Cardiac fibroblast (primary cell): ENCODE data around the gene APOLD1.

Experiments used
- DNase-seq, 2 donors: peaks; one replicate each; pipeline versions ENCODE4 v3.0.0 to v3.0.0-alpha.2; 2010; ENCODE audit warnings: low read depth in 2 of 2
- H3K4me3 ChIP-seq, 2 donors: replicated peaks in 1 of 2; 1 replicate in 1 of 2; 2 replicates in 1 of 2; pipeline ENCODE4 v1.5.1; 2011; ENCODE audit warnings: low read depth in 2 of 2, low read length in 2 of 2, mild to moderate bottlenecking in 2 of 2, moderate library complexity in 1 of 2
- CTCF ChIP-seq: IDR thresholded peaks from one replicate; pipeline ENCODE4 v1.5.1; 2011; ENCODE audit warnings: low read depth, mild to moderate bottlenecking, low read length, inconsistent platforms

The APOLD1 gene

GRCh38 chr12:12792421-12792820 is 7.0 kb downstream of the APOLD1 start:
- no peak for TF ChIP-seq CTCF
- no peak for DNase-seq
- no peak overlapping the region for H3K4me3 ChIP-seq

GRCh38 chr12:12794686-12795085 is 9.2 kb downstream of the APOLD1 start:
- no peak overlapping the region for H3K4me3 ChIP-seq
- DNase-seq, result no peak
- TF ChIP-seq CTCF, result no peak

DNA sequence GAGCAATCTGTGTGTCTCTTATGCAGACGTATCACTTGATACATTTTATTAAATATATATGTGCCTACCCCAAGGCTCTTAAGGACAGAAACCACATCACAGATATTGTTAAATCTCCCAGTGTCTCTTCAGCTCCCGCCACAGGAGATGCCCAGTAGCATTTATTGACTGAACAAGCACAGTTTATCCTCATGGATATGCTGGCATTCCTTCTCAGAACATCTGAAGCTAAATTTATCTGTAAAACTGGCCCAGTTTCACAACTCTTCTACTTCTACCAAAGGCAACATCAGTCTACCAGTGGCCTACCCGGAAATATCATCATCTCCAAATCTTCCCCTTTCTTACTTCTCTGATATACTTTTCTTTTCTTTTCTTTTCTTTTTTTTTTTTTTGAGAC is 10.7 kb downstream of the APOLD1 start:
- no peak for TF ChIP-seq CTCF
- H3K4me3 ChIP-seq, result no peak overlapping the region
- no peak for DNase-seq

- TF ChIP-seq CTCF, result no peak
- no peak overlapping the region for H3K4me3 ChIP-seq
- DNase-seq, result no peak
Measured at GRCh38 chr12:12796928-12797793, 11.7 kb downstream of the APOLD1 start.

DNA sequence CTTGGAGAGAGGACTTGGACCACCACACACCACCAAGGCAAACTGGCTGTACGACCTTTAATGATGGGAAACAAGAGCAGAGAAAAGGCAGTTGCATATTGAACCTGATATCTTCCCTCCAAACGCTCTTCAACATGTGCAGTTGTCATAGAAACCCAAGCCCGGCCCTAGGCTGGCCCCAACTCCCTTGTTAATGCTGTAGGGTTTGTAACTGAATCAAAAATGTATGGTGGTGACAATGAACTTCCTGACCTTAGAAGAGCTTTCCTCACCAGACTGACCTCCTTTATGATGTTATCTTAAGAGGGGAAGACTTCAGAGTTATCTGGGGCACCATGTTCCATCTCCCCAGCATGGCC is 12.3 kb downstream of the APOLD1 start:
- TF ChIP-seq CTCF, result no peak
- DNase-seq, result no peak
- H3K4me3 ChIP-seq, result no peak overlapping the region

GRCh38 chr12:12798480-12798879 is 13.0 kb downstream of the APOLD1 start:
- no peak for TF ChIP-seq CTCF
- no peak for DNase-seq
- H3K4me3 ChIP-seq, result no peak overlapping the region
